Measurements from ENCODE around the gene C19orf12.

C19orf12 gene

GRCh38 chr19:29705706-29706105 lies 9.4 kb downstream of the C19orf12 start:
- Histone ChIP-seq H3K9me3 (ENCODE audit: insufficient read depth, low read length) (no peaks in the 10 kb centered on the region), H3K9ac (ENCODE audit: low read length) (no peak overlapping the region), H3K27me3 (ENCODE audit: low read length) (no peaks in the 10 kb centered on the region), H3F3A (ENCODE audit: insufficient read depth) (no peaks in the 10 kb centered on the region), H4K20me1 (ENCODE audit: low read depth, low read length) (no peaks in the 10 kb centered on the region), H3K4me2 (ENCODE audit: low read depth, low read length, poor library complexity, severe bottlenecking) (no peak overlapping the region), H3K36me3 (ENCODE audit: low read length) (no peaks in the 10 kb centered on the region), H2AFZ (ENCODE audit: low read depth, low read length, severe bottlenecking) (no peak overlapping the region), H3K4me3 (ENCODE audit: insufficient read depth, low read length, poor library complexity, severe bottlenecking) (no peak overlapping the region), H3K27ac (ENCODE audit: low read depth, low read length) (no peak overlapping the region), H3K79me2 (ENCODE audit: insufficient read depth, low read length) (no peaks in the 10 kb centered on the region), H3K9me2 (replicated peaks; ENCODE audit: insufficient read depth, low read length) (no peaks in the 10 kb centered on the region)
- TF ChIP-seq, protein P1, sequence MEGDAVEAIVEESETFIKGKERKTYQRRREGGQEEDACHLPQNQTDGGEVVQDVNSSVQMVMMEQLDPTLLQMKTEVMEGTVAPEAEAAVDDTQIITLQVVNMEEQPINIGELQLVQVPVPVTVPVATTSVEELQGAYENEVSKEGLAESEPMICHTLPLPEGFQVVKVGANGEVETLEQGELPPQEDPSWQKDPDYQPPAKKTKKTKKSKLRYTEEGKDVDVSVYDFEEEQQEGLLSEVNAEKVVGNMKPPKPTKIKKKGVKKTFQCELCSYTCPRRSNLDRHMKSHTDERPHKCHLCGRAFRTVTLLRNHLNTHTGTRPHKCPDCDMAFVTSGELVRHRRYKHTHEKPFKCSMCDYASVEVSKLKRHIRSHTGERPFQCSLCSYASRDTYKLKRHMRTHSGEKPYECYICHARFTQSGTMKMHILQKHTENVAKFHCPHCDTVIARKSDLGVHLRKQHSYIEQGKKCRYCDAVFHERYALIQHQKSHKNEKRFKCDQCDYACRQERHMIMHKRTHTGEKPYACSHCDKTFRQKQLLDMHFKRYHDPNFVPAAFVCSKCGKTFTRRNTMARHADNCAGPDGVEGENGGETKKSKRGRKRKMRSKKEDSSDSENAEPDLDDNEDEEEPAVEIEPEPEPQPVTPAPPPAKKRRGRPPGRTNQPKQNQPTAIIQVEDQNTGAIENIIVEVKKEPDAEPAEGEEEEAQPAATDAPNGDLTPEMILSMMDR (IDR thresholded peaks at IDR 0.05; ENCODE audit: insufficient read depth, low read length, poor library complexity, severe bottlenecking): no peak

DNA sequence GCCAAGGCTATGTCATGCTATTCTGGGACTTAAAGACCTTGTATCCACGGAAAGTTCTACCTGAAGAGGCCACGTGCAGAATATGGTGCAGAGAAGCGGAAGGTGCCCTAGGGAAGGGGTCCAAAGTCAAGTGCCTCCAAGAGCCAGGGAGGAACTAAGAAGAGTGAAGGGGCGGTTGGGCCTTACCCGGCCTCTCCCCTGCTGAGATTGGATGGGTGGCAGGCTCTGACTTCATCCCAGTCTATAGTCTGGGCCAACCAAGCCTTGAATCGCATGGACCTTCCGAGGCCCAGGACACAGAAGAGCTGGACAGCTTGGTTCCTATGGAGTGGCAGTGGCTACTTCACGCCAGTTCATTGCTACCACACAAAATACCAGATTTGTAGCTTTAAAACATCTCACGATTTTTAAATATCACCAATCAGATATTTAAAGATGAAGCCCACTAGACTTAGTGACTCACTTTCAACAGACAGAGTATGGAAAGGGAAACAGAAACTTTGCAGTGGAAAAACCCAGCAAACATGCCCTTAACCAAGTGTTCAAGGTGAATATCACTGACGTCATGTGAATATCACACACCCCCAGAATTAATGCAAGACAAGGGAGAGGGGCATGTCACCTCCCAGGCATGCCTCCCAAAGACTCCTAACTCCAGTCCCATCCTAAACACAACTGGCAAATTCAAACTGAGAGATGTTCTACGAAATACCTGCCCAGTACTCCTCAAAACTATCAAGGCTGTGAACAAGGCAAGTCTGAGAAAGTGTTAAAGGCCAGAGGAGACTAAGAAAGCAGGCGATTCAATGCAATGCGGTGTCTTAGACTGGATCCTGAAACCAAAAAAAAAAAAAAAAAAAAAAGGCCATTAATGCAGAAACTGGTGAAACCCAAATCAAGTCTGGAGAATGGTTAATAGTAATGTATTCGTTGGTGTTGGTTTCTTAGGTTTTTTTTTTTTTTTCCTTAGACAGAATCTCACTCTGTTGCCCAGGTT lies 10.2 kb downstream of the C19orf12 start:
- H3K27me3 ChIP-seq (ENCODE audit: low read length): no peaks in the 10 kb centered on the region
- H3K9me3 ChIP-seq (ENCODE audit: insufficient read depth, low read length): no peaks in the 10 kb centered on the region
- H4K20me1 ChIP-seq (ENCODE audit: low read depth, low read length): no peaks in the 10 kb centered on the region
- H3K9me2 ChIP-seq (replicated peaks; ENCODE audit: insufficient read depth, low read length): no peaks in the 10 kb centered on the region
- H3K9ac ChIP-seq (ENCODE audit: low read length): no peak overlapping the region
- TF ChIP-seq, protein P1 (IDR thresholded peaks at IDR 0.05; ENCODE audit: insufficient read depth, low read length, poor library complexity, severe bottlenecking): no peak
- no peak for TF ChIP-seq EZH2phosphoT487 (conservative IDR thresholded peaks at IDR 0.05; ENCODE audit: low read length)
- H3K4me3 ChIP-seq (ENCODE audit: insufficient read depth, low read length, poor library complexity, severe bottlenecking): no peak overlapping the region
- H3K79me2 ChIP-seq (ENCODE audit: insufficient read depth, low read length): no peaks in the 10 kb centered on the region
- no peaks in the 10 kb centered on the region for H3K36me3 ChIP-seq (ENCODE audit: low read length)
- H3K4me2 ChIP-seq (ENCODE audit: low read depth, low read length, poor library complexity, severe bottlenecking): no peak overlapping the region
- H3K27ac ChIP-seq (ENCODE audit: low read depth, low read length): no peak overlapping the region
- no peak overlapping the region for H2AFZ ChIP-seq (ENCODE audit: low read depth, low read length, severe bottlenecking)
- no peaks in the 10 kb centered on the region for H3F3A ChIP-seq (ENCODE audit: insufficient read depth)

DNA sequence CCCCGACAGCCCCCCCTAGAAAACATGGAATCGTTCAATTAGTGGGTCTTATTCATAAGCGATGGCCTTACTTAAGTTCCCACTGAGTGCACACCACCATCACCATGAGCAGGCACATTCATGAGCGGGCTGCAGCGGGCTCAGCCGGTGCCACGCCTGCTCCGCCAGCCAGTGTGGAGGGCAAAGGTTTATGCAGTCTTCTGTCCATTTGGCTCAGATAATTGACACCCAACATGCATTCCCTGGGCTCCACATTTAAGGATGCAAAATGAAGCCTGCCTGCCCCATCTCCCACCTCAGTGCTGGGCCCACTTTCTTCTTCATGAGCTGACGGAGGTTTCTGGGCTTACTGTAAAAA lies 12.1 kb downstream of the C19orf12 start:
- TF ChIP-seq, protein P1 (IDR thresholded peaks at IDR 0.05; ENCODE audit: insufficient read depth, low read length, poor library complexity, severe bottlenecking): no peak
- no peaks in the 10 kb centered on the region for H3K36me3 ChIP-seq (ENCODE audit: low read length)
- H3K79me2 ChIP-seq (ENCODE audit: insufficient read depth, low read length): no peaks in the 10 kb centered on the region
- H3K9me2 ChIP-seq (replicated peaks; ENCODE audit: insufficient read depth, low read length): no peaks in the 10 kb centered on the region
- H3K27me3 ChIP-seq (ENCODE audit: low read length): no peaks in the 10 kb centered on the region
- H3K27ac ChIP-seq (ENCODE audit: low read depth, low read length): no peak overlapping the region
- no peaks in the 10 kb centered on the region for H3F3A ChIP-seq (ENCODE audit: insufficient read depth)
- H3K4me3 ChIP-seq (ENCODE audit: insufficient read depth, low read length, poor library complexity, severe bottlenecking): no peak overlapping the region
- no peak overlapping the region for H2AFZ ChIP-seq (ENCODE audit: low read depth, low read length, severe bottlenecking)
- no peaks in the 10 kb centered on the region for H4K20me1 ChIP-seq (ENCODE audit: low read depth, low read length)
- no peak overlapping the region for H3K9ac ChIP-seq (ENCODE audit: low read length)
- H3K9me3 ChIP-seq (ENCODE audit: insufficient read depth, low read length): no peaks in the 10 kb centered on the region
- H3K4me2 ChIP-seq (ENCODE audit: low read depth, low read length, poor library complexity, severe bottlenecking): no peak overlapping the region
